HG03095 (cell line): ENCODE results near the gene CTU1.

Experiments used
- ATAC-seq: cut with Tn5 transposase; IDR thresholded peaks from one replicate; pipeline ENCODE4 v1.9.1; 2021; ENCODE audit warnings: moderate library complexity; ENCODE audit not compliant: unreplicated experiment

CTU1 gene

DNA sequence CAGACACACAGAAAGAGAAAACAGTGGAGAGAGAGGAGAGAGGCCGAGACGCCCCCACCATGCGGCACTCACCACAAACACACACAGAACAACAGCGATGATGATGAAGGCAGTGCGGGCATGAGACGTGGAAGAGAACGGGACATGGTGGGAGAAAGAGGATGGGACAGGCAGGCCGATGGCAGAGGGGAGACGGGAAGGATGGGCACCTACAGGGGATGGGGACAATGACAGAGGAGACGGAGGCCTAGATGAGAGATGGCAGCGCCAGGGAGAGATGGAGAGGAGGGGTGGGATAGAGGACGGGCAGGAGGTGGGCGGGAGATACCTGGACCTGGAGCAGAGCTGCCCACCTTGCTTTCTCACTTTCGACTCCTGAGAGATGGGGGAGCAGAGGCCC lies 24.4 kb downstream of the CTU1 start:
- no peak for ATAC-seq

DNA sequence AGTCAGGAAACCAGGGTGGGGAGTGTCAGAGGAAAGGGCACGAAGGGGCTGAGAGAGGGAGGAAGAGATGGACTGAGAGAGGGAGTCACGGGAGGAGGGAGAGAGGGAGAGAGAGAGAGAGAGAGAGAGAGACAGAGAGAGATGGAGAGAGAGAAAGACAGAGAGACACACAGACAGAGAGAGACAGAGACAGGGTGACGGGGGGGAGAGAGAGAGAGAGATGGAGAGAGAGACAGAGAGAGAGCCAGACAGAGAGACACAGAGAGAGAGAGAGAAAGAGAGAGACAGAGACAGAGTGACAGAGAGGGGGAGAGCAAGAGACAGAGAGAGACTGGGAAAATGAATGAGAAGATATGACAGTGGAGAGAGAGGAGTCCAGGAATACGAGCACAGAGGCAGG lies 25.0 kb downstream of the CTU1 start:
- no peak for ATAC-seq

DNA sequence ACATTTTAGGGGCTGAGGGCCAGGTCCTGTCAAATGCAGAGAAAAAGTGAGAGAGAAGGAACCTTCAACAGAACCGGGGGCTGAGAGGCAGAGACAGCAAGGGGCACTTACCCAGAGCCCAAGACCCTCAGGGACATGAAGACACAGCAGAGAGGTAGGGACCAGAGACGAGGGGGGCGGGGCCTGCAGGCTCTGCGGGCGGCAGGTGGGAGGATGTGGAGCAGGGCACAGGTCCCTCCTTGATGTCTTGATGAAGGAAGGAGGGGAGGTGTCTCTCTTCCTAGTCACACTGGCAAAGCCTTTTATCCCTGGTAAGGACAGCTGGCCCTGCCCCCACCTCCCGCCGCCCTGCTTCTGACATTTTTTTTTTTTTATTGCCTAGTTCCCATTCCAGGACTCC lies 25.6 kb downstream of the CTU1 start, which contains the start of gene KLK14:
KLK14 (minus strand) TSS at position 277 of the 400 bp plus-strand sequence; CDS start at position 4, 273 bp downstream.
- ATAC-seq = no peak

DNA sequence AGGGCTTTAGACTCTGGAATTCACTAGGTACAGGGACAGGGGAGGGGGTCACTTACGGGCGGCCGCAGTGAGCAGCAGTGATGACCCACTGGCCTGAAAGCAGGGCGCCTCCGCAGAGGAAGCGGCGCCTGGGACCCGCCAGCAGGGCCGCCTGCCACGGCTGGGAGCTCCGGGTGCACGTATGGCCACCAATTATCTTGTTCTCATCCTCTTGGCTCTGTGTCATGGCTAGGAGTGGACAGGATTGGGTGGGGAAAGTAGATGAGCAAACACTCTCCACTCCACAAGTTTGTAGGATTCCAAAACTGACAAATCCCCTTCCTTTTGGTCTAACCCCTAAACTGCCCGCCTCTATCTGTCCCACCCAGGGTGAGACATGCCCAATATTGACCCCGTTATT lies 26.7 kb downstream of the CTU1 start:
- ATAC-seq = no peak

DNA sequence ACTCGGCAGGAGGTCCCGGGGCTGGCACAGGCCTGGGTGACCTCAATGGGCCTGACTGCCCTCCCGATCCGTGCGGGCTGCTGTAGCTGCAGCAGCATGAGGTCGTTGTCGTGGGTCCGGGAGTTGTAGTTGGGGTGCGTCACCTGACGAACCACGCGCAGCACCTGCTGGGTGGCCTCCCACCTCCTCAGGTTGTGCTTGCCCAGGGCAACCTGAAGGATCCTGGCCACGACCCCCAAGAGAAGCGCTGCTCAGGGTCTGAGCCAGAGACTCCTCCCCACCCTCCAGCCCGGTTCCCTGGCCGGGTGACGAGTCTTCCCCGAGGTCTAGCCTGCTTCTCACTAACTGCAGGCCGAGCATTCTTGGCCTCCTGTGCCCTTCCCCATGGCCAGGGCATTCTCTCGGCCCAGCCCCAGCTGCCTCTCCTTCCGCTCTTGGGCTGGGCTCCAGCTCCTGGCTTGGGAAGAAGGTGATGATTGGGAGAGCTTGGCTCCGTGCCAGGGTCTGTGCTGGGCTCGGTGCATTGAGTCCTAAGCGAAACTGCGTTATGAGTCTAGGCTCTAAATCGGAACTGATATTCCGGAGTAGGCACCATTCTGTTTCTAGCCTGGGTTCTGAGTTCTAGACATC lies 28.6 kb downstream of the CTU1 start:
- ATAC-seq = no peak

DNA sequence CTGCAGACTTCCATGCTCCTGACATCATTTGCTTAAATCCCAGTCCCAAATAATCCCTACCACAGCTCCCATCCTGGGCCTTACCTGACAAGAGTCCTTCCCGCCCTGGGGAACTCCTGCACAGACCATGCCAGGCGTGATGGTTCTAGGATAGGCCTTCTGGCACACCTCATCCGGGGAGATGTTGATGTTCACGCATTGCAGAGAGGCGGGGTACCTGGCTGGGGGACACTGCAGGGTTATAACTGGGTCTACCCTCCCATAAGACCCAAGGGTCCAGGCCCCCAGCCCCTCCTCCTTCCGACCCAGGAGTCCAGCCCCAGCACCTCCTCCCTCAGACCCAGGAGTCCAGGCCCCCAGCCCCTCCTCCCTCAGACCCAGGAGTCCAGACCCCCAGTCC lies 29.5 kb downstream of the CTU1 start:
- ATAC-seq = no peak

DNA sequence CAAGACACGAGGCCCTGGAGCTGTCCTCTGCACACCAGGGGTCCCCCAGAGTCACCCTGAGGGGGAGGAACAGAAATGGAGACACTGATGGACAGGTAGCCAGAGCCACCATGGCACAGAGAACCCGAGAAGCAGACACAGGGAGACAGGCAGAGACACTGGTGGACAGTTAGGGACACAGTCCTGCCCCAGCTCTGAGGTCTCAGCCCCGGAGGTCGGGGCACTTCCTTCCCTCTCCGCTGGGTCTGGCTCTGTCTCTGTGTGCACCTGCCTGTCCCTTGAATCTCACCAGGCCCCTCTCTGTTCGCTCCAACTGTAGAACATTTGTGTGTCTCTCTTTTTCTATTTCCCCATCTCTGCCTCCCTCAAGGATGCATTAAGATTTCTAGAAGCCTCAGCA lies 30.1 kb downstream of the CTU1 start:
- no peak for ATAC-seq

DNA sequence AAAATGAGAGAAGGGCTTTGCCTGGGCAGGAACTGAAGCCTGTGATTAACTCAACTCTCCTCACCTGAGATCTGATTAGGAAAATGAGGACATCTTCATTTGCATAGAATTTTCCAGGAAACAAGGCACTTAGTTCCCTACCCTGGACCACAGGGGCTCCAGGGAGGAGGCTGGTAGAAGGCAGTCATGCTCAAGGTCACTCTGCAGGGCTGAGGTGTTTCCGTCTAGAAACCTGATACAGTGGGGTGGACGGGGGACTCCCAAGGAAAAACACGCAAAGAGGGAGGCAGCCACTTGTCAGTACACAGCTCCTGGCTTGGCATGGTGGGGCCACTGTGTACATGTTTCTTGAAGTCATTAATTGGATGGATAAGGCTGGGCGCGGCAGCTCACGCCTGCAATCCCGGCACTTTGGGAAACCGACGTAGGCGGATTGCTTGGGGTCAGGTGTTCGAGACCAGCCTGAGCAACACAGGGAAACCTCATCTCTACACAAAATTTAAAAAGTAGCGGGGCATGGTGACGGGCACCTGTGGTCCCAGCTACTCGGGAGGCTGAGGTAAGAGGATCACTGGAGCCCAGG lies 31.5 kb downstream of the CTU1 start:
- no peak for ATAC-seq

DNA sequence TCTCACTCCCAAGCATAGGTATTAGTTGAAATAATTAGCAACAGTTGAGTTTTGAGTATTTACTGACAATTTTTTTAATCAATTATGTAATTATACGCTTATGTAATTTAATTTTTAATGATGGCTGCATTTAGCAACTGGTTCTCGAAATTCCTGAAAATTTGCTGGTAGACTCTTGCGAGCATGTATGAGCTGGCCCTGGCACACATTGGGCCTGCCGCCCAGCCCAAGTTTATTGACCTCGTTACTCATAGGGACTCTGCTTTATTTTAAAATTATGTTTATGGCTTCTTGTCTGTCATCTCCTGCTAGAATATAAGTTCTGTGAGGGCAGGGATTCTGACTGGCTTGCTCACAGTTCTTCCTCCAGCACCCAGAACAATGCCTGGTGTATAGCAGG lies 32.2 kb downstream of the CTU1 start:
- no peak for ATAC-seq

DNA sequence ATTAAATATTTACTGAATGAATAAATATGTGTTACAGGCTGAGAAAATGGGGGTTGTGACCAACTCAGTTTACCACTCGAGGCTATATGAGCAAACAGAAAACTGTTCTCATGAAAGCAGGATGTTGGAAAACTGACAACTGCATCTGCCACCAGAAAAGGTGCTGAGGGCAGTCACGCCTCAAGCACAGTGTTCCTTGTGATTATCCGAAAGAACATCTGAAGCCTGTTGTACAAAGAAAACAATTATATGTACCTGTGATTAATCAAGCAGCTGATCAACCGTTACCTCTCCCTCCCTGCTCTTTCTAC lies 37.2 kb downstream of the CTU1 start:
- ATAC-seq = no peak

DNA sequence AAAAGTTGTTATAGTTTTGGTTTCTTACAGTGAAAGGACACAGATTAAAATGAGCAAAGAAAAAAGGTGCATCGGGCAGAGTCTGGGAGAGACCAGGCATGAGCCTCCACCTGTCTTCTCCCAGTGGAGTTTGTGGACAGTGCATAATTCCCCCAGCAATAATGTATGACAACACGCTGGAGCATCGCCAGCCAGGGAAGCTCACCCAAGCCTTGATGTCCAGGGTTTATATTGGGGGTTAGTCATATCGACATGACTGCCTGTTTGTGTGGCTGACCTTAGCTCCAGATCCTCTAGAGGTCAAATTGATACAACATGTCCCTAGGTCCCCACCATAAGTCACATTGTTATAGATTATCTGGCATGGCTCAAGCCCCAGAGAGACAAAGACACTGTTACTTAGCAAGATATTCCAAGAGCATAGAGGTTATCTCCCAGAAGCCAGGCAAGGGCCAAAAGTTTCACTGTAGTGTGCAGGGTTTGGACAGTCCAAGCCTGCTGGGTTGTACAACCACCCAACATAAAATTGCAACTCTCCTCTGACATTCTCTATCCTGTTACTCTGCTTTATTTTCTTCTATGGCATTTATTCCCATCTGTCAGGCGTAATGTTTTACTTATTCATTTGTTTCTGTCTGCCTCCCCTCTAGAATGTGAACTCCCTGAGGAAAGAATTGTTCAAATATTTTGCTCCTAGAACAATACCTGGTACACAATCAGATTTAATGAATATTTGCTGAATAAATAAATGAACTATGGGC lies 37.7 kb downstream of the CTU1 start:
- no peak for ATAC-seq

DNA sequence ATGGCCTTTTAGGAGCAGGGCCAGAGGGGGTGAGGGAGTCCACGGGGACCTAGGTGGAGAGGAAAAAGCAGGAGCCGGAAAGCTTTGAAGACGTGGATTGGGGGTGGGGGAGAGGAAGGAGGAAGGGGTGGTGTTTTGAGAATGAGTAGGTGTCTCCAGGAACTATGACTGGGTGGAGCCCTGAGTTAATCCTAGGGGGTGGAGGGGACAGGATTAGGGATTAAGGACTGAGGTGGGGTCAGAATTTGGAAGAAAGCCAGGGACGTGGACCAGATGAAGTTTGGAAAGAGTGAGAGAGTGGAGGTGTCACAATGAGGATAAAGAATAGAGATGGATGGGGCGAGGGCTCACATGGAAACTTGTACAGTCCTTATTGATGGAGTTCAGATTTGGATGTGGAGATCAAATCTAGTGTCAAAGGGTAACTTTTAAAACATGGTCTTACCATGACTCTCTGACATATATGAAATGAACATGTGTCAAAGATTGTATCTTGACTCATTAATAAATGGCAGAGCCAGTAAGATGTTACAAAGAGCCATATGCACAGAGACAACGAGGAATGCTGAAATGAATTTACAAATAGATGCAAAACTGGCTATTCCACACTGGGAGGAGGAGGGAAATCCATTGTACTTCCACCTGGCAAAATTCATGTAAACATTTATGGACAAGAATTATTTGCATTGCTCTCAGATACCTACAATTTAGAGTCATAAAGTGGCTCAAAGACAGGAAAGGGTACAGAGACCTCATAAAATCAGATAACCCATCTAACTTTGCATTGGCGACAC lies 41.6 kb downstream of the CTU1 start:
- no peak for ATAC-seq

DNA sequence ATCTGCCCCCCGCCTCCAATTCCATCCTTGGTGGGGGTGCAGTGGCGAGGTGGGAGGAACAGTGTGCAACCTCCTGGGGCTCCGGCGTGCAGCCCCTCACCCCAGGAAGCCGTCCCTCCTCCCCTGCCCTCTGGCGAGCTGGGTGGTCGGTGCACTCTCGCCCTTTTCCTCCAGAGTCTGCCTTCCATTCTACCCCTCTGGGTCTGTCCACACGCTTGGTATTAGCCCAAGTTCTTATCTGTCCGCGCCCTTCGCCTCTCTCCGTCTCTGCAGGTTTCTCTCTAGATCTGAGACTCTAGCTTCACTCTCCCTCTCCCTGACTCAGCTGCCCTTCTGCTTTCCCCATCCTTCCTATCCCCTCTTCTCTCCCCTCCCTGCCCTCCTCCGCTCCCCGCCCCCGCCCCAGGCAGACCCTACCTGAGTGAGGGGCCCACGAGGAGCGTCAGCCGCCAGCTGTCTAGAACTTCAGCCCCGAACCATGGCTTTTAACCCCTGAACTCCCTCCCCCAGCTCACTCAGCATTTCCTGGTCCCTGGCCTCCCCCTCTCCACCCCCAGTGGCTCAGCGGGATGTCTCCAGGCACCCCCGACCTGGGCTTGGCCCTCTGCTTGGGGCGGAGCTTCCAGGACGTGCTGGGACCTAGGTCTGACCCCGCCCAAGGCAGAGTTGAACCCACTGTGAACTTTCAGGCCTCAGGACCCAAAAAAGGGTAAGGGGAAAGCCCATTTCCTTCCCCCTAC lies 42.8 kb downstream of the CTU1 start:
- no peak for ATAC-seq

DNA sequence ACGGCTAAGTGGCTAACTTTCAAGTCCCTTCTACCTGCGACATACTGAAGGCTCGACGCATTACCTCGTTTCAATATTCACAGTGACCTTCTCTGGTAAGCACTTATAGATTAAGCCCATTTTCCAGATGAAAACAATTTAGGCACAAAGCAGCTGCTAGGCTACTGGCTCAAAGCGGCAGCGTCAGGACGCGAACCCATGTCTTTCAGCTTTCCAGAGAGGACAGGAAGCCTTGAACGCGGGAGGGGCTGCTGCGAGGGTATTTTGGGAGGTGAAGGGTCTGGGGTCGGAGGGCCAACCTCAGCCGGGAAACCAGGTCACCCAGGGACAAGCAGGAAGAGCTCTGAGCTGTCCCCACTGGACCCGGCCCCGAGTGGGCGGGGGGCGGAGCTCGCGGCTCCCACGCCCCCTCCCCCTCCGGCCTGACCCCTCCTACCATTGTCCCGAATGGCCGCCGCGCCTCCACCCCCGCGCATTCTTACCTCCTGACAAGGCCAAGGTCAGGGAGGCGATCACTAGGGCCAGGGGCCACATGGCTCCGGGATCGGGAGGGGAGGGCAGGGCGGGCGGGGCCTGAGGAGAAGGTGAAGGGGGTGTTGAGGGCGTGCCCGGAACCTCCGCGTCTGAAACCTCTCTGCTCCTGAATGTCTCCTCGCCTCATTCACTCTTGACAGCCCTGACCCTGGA lies 43.5 kb downstream of the CTU1 start, which contains the start of gene KLK13:
KLK13 (minus strand) TSS at position 559 of the 687 bp plus-strand sequence; CDS start at position 534, 25 bp downstream.
- no peak for ATAC-seq

DNA sequence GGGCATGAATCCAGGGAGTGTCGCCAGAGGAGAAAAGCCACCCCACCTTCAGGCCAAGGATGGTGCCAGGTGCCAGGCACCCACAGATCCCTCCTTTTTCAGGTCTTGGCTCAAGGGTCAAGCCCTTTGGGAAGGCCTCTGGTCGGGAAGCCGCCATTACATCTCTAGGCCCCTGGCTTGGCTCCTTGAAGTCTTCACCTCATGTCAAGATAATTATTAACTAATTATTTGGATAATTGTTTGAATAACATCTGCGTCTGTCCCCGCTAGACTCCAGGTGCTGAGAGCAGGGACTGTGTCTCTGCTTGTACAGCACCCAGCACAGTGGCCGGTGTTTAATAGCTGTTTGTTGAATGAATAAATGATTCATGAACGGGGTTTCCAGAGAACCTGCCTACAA lies 44.5 kb downstream of the CTU1 start:
- no peak for ATAC-seq

DNA sequence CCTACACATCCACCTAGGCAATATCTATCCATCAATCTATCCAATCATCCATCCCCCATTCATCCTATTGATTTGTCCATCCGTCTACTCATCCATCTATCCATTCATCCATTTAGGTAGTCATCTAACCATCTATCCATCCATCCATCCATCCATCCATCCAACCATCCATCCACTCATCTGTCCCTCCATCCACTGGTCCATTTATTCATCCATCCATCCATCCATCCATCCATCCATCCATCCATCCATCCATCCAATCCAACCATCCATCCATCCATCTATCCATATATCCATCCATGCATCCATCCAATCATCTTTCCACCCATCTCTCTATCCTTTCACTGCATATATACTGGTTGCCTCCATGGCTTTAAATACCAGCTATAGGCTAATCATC lies 47.2 kb downstream of the CTU1 start:
- no peak for ATAC-seq

DNA sequence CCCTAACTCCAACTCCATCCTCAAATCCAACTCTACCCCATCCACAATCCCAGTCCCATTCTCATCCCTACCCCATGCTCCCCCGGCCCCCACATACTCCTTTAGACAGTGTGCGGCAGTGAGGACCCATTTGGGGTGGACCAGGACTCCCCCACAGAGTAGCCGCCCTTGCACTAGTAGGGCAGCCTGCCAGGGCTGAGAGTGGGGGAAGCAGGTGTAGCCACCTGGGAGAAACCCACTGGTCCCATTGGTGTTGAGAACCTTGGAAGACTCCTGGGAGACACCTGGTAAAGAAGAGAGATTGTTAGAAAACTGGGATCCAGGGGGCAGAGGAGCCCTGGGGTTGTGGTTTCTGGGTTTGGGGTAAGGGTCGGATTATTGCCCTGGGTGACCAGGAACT lies 47.9 kb downstream of the CTU1 start:
- no peak for ATAC-seq

DNA sequence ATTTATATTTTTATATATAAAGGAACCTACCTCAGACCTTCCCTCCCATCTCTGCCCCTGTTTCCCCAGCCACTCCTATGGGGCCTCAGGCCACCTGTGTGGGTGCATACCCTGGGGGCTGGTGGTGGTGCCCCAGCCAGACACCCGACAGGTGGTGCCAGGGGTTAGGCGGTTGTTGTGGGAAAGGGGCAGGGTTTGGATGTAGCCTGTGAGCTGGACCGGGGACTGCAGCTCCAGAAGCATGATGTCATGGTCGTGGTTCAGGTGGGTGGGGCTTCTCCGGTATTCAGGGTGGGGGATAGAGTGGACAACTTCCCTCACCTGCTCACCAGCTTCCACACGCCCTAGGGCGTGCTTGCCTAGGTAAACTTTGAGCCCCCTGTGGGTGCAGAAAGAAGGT lies 48.5 kb downstream of the CTU1 start:
- no peak for ATAC-seq

DNA sequence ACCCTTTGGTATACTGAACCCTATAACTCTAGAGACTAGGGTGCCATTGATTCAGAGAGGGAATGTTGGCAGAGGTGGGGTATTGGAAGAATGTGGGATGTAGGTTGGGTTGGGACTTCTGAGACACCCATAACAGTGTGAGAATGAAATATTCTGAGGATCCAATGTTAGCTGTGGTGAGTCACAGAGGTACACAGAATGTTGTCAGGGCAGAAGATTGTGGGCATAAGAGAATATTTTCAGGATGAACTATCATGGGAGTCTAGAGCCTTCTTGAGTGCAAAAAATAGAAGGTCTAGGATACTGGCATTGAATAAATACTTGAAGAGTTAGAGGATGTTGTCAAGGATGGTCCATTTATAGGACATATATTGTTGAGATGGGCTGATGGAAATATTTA lies 52.3 kb downstream of the CTU1 start:
- ATAC-seq = no peak
